ENCODE measurements around the gene LAP3.
"Not testable (repeated sequence)": the region's sequence is repeated elsewhere in the genome, so short reads cannot be mapped to it uniquely, and the experiment has no call there.

LAP3 gene

DNA sequence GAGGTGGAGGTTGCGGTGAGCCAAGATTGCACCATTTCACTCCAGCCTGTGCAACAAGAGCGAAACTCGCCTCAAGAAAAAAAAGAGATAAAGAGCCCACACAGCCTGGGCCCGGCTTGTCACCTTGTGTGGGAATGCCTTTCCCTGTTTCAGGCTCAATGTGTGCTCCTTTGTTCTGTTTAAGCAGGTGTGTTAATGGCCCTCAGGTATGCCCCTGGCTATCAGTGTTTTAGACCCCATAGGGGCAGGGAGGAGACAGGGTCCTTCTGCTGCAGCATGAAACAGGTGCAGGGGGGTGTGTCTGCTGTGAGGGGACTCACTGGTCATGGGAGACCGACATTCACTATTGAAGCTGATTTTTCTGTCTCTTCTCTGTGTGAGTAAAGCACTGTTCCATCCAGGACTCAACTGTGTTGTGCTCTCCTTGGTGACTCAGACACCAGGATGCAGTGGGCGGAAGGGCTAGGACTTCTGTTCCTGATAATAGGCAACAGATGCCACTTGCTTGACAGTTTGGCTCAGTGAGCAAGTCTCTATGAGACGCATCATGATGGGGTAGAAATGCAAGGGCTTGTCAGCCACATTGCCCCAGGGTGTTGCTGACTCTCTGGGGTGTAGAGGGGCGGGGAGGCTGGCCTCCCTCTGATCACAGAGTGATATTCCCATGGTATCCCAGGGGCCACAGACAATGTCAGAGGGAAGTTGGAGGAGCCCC is 15.6 kb upstream of the LAP3 start:
- DNase-seq = peak in 28 of 58 donors; percentile 3 to 79 (median 38)

DNA sequence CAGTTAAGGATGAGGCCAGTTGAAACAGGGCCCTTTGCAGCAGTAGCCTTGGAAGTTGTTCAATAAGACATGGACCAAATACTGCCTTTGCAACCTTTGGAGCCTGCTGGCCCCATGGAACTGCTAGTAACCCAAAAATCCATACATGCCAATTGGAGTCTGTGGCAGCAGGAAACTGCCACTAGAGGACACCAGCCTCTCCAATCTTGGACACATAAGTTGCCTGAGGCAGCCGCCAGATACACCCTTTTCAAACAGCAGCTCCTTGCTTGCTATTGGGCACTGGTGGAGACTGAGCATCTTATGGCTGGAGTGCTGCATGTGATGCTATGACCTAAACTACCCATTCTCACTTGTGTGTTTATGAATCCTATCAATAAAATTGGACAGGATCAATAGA is 14.8 kb upstream of the LAP3 start:
- DNase-seq = peak in 1 of 58 donors; percentile 16

DNA sequence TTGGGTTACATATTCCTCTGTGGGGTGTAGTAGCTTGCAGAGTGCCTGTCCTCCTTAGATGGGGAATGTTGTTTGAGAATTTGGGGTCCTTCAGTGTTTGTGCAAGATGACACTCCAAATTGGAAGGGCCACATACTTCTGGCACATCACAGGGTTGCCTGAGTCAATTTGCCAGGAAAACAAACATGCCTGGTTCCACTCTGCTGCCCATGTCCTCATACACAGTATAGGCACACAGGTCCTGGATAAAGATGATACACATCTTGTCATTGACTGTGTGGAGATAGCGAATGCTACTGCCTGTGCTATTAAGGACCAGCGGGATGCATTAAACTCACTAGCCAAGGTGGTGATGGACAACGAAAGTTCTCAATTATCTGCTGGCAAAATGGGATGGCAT is 11.2 kb upstream of the LAP3 start:
- no peak for DNase-seq

DNA sequence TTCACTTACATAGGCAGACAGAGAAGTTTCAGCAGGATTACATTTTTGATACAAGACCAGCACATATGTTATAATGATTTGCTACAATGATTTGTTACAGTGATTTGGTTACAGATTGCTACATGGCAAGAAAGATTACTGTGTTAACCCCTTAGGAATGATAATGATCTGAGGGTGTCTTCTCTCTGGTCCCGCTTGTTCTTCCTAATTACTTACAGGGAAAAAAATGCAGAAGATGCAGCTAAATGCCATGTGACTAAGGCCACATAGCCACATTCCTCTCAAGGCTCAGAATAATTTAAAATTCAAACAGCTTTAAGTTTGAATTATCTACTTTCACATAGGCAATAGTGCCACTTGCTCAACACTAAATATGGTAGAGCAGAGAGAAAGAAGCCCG is 9.7 kb upstream of the LAP3 start:
- no peak for DNase-seq

DNA sequence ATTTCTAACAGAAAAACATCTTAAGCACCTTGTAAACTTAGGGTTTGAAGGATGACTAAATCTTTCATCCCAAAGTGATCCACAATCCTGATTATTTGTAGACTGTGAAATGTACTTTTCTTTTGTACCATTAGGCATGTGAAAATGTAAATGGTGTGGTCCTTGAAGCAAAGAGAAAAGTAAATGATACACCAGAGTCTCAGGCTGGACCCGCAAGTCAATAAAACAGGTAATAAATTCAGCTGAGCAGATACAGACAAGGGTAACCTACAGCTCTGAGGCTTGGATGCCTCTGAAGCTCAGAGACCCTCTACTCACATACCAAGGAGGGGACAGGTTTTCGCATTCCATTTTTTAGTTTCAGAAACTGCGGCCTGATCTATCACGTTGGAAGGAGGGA is 2.8 kb upstream of the LAP3 start:
- no peak for DNase-seq

DNA sequence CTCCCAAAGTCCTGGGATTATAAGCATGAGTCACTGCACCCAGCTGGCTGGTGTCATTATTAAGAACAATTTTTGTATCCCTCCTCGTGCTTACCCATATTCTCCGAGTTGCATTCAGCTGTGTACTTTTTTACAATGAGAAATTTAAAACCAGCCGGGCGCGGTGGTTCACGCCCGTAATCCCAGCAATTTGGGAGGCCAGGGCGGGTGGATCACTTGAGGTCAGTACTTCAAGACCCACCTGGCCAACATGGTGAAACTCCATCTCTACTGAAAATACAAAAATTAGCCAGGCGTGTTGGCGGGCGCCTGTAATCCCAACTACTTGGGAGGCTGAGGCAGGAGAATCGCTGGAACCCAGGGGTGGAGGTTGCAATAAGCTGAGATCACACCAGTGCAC is 1.8 kb upstream of the LAP3 start:
- DNase-seq = not testable (repeated sequence)

DNA sequence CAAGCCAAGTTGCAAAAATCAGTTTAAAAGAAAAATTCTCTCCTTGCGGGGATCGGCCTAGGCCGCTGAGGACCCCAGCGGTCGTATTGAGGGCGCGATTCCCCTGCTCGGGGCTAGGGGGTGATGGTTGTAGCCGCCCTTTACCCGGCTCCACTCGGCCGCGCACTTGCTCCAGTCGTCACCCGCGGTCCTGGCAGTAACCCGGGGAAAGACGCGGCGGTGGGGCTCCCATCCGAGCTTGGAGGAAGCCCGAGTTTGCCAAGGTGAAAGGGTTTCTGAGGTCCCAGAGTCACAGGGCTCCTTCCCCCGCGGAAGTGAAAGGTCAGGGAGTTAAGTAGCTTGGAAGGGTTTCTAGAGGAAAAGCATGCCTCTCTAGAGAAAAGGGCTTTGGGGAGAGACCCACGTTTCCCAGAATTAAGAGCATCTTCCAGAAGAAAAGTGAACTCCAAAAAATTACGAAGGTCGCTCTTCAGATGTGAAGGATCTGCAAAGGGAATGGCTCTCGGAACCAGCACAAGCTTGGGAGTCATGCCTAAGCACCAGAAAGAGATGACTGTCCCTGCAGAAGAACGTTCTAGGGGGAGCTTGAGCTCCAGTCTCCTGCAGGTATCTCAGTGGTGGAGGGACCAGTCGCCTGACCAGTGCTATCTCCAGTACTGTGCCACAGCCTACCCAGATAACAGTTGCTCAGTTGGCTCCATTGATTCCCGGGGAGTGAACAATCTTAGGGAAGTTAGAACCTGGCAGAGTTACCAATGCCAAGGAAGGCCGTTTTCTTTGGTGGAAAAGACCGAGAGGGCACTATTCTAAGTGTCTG is 875 bp downstream of the LAP3 start:
- peak in 23 of 58 donors; percentile 16 to 69 (median 42) for DNase-seq

DNA sequence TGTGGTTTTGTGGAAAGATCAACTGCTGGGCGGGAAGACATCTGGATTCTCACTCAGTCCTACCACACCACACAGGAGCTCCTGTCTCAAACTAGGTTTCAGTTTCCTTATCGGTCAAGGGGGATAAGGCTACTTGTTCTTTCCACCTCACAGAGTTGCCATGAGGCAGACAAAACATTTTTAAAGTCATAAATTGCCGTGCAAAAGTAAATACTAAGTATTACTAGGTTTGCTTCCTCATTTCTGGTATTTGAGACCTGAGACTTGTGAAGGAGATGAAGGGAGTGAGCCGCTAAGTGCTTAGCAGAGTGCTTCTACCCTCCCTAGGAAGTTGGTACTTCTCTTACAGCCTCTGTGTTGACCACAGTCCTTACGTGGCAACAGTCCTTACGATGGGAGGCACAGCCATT is 1.5 kb downstream of the LAP3 start:
- no peak for DNase-seq

DNA sequence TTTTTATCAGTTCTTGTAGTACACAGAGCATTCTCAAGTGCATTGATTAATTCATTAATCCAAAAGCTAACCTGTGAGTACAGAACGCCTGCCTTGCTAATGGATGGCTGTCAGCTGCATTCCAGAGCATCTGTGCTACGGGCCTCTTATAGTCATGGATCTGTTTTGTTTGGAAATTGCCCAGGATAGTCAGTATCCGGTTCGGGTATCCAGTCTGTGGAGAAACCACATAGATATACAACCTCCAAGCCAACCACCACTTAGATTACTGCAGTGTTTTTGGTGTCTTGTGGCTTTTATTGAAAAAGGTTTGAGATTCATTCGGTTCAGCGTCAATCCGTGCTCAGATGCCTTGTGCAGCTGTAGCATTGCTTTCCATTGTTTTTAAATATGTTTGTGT is 4.0 kb downstream of the LAP3 start:
- no peak for DNase-seq

DNA sequence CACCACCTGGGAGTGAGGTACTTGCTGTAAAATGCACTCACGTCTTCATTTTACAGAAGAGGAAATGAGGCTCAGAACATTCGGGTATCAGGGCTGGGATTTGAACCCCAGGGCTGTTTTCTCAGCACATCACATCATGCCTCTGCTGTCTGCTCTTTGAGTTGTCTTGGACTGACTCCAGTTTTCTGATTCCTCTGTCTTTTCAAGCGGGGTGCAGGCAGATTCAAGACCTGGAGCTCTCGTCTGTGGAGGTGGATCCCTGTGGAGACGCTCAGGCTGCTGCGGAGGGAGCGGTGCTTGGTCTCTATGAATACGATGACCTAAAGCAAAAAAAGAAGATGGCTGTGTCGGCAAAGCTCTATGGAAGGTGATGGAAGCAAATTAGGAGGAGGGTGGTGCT is 6.3 kb downstream of the LAP3 start:
- DNase-seq = no peak

DNA sequence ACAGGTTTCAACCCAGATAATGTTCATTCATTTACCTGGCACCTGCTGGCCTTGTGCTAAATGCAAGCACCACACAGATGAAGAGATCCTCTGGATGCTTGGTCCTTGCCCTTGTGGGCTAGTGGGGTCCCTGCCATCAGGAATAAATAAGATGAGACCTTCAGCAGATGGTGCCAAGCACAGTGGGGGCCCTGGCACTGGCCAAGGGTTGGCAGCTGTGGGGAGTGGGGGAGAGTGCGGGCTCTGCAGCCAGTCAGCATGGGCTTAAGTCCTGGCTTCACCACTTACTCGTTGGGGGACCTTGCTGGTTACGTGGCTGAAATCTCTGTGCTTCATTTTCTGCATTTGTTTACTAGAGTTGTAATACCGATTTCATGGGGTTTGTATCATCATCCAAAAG is 6.9 kb downstream of the LAP3 start:
- no peak for DNase-seq

DNA sequence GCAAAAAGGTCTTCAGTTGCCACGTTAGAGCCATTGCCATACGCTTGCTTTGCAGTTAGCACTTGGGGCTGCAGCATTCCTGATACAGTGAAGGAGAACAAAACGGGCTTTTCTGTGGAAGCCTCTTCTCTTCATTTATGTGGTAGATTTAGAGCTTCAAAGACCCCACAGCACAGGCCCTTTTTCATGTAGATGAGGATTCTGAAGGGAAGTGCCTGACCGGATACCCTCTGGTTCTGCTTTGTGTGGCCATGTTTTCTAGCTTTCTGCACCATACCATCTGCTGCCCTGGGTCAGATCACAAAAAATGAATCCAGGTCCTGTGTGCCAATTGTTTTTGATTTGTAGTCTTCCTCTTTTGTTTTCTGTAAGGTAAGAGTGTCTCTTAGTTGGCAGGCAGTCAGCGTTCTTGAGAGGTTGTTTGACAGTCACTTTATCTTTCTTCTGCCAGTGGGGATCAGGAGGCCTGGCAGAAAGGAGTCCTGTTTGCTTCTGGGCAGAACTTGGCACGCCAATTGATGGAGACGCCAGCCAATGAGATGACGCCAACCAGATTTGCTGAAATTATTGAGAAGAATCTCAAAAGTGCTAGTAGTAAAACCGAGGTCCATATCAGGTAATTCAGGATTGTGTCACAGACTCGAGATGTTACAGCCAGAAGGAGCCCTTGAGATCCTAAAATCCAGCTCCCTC is 7.7 kb downstream of the LAP3 start:
- DNase-seq = peak in 3 of 58 donors; percentile 8 to 26 (median 21)

DNA sequence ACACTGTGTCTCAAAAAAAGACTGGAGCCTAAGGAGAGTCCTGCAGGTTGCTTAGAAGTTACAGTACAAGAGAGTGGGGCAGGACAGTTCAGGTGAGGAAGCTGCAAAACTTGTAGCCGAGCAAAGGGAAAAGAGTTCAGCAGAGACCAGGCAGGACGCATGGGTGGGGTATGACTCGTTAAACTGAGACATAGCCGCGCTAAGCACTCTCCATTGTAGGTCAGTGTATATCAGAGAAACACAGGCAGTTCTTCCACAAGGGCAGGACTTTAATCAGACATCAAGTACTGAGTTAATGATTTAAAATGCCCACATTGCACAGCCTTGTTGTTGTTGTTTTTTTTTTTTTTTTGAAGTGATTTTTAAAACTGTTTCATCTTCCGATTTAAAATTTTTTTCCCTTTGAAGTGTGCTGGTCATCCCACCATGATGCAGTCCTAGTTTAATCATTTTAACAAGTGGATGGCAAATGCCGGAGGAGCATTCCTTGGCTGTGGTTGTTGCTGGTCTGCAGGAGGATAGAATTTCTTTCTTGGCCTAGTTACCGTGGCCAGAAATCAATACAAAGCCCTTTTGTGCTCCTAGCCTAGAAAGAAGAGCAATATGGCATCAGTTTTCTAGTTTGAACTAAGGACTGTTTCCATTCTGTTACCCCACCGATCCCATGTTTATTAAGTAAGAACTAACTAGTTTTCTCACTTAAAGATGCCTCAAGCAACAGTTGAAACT is 10.3 kb downstream of the LAP3 start:
- peak in 4 of 58 donors; percentile 4 to 54 (median 6) for DNase-seq

DNA sequence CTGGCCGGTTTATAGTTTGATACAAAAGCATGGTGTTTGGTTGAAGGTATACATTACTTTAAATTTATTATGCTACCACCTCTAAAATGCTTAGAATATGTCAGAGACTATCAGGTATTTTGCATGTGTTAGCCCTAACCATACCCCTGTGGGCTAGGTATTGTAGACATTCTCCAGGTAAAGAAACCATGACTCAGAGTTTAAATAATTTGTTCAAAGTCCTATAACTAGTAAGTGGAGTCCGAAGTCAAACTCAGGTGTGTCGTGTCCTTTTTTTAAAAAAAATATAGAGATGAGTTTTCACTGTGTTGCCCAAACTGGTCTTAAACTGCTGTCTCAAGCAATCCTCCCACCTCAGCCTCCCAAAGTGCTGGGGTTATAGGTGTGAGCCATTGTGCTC is 12.4 kb downstream of the LAP3 start:
- no peak for DNase-seq

DNA sequence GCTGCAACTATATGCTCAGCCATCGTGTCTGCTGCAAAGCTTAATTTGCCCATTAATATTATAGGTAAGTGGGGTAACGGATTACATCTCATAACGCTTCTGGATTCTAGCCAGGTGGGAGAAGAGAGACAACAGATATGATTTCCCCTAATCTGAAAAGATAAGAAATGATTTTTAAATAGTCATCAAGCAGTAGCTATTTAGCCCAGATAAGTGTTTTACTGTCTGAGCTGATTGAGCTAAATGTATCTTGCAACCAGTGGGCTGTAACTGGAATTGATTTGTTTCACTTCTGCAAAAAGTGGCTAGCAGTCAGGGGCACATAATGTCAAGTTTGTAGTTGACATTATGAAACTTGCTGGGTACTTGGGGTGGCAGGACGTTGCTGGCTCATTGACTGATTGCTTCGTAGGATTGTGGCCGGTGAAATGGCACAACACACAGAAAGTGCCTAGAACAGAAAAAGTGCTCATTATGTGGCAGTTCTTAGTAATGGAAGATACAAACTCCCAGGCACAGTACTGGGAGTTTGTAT is 18.5 kb downstream of the LAP3 start:
- DNase-seq = no peak

DNA sequence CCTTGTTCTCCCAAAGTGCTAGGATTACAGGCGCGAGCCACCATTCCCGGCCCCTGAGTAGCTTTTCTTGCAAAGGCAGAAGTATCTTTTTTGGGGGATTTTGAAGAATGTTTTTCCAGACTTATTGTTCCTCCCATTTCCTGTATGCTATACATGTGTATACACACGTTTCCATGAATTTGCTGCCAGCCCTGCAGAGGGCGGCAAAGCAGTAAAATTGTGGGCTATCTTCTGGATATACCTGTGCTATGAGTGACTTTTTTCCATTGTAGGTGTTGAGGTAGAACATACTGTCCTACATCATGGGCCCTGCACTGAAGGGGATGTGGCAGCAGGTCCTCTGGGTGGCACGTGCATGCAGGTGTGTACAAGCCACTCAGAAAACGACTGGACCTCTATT is 20.5 kb downstream of the LAP3 start:
- no peak for DNase-seq

DNA sequence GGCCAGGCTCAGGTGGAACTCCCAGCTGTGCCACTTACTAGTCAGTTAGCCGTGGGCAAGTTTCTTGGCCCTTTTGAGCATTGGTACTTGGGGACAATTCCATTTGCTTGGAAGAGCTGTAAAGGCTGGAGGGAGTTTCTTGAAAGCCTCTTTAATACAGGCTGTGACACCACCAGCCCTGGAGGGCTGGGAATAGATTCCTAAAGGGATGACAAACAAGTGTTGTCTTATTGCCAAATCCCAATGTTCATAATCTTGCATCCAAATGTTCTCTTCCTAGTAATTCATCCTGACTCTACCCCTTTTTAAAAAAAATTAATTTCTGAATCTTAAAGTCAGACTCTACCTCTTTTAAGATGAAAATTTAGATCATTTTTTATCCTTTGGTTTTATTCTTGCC is 22.8 kb downstream of the LAP3 start:
- peak in 2 of 58 donors; percentile 11 to 23 for DNase-seq

DNA sequence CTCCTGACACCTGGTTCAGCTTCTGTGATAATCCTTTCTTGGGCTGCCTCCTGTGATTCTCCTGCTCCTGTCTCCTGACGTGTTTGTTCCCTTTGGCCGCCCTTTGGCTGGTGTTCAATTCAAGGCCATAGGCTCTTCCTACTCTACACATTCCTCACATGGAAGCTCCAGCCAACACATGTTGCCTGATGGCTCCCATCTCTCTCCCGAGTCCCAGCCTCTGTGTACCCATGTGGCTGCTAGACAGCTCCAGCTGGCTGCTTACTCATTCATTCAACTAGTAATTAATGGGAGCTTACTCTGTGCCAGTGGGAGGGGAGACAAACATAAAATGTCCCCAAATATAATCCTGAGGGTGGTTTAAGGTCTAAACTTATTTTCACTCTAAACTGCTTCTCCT is 28.2 kb downstream of the LAP3 start:
- DNase-seq = peak in 5 of 58 donors; percentile 2 to 15 (median 10)

DNA sequence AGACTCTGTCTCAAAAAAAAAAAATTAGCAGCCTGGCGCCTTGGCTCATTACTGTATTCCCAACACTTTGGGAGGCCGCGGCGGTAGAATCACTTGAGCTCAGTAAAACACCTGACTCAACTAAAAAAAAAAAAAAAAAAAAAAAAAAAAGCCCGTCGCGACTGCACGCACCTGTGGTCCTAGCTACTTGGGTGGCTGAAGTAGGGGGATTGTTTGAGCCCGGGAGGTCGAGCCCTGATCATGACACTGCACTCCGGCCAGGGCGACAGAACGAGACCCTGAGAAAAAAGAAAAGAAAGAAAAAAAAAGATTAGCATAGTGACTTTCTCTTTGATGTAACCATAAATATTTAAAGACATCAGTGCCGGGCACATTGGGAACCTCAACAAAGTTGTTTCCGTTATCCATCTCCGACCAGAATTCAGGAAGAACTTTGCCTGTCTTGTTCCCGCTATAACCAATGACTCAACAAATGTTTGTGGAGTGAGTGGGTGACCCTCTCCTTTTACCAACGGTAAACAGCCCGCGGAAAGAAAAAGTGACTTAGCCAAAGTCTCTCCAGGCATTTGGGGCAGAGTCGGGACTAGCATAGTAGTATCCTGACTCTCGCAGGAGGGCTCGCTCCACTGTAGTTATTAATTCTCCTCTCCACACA is 36.9 kb downstream of the LAP3 start:
- peak in 14 of 58 donors; percentile 6 to 82 (median 68) for DNase-seq
